Measurements from ENCODE around the gene GRIN3B.

The GRIN3B gene

DNA sequence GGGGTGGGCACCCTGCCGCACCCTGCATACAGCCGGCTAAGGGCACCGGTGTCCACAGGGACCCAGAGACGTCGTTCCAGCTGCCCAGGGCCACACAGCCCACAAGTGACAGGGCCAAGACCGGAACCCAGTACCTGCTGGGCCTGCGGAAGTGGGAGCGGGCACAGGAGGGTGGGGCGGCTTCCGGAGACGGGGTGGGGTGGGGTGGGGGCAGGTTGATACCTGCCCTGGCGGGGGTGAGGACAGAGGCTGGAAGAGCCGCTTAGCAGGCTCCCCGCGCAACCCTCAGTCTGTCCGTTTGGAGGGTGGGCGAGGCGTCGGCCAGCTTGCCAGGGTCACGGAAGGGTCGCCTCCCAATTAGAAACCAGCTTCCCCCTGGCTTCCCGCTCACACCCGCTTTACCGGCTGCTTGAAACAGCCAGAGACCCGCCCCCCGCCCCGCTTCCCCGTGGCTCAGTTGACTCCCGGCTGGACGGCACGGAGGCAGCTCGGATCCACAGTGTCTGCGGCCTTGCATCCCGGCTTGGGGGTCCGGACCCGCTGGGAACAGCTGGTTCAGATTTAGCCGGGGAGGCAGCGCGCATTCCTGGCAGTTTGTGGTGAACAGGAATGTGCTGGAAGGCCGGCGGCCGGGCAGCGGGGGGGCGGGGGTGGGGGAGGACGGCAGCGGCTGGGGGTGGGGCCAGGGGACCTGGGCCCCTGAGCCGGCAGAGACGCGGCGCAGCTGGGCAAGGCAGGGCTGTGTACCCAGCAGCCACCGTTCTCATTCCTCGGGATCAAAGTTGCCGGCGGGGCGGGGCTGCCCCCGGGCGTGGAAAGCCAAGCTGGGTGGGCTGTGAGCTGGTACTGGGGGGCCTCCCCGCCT lies 28.1 kb downstream of the GRIN3B start (continued):
- TF ChIP-seq, protein P1, sequence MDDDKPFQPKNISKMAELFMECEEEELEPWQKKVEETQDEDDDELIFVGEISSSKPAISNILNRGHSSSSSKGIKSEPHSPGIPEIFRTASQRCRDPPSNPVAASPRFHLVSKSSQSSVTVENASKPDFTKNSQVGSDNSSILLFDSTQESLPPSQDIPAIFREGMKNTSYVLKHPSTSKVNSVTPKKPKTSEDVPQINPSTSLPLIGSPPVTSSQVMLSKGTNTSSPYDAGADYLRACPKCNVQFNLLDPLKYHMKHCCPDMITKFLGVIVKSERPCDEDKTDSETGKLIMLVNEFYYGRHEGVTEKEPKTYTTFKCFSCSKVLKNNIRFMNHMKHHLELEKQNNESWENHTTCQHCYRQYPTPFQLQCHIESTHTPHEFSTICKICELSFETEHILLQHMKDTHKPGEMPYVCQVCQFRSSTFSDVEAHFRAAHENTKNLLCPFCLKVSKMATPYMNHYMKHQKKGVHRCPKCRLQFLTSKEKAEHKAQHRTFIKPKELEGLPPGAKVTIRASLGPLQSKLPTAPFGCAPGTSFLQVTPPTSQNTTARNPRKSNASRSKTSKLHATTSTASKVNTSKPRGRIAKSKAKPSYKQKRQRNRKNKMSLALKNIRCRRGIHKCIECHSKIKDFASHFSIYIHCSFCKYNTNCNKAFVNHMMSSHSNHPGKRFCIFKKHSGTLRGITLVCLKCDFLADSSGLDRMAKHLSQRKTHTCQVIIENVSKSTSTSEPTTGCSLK (tag by site-specific recombination; IDR thresholded peaks at IDR 0.05): no peak
- peak; percentile 5; the same call in 1 of the 2 replicates for TF ChIP-seq ZBTB8A (tag by site-specific recombination; IDR thresholded peaks at IDR 0.05)
- TF ChIP-seq ZBTB17 (tag by site-specific recombination; IDR thresholded peaks at IDR 0.05): no peak
- no peak for TF ChIP-seq ZBTB21 (tag by site-specific recombination; IDR thresholded peaks at IDR 0.05)
- TF ChIP-seq, protein P2, sequence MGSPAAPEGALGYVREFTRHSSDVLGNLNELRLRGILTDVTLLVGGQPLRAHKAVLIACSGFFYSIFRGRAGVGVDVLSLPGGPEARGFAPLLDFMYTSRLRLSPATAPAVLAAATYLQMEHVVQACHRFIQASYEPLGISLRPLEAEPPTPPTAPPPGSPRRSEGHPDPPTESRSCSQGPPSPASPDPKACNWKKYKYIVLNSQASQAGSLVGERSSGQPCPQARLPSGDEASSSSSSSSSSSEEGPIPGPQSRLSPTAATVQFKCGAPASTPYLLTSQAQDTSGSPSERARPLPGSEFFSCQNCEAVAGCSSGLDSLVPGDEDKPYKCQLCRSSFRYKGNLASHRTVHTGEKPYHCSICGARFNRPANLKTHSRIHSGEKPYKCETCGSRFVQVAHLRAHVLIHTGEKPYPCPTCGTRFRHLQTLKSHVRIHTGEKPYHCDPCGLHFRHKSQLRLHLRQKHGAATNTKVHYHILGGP (tag by site-specific recombination; IDR thresholded peaks at IDR 0.05): no peak
- no peak for TF ChIP-seq ZNF707 (tag by site-specific recombination; IDR thresholded peaks at IDR 0.05)
- no peak for TF ChIP-seq PRDM1 (tag by site-specific recombination; IDR thresholded peaks at IDR 0.05)

DNA sequence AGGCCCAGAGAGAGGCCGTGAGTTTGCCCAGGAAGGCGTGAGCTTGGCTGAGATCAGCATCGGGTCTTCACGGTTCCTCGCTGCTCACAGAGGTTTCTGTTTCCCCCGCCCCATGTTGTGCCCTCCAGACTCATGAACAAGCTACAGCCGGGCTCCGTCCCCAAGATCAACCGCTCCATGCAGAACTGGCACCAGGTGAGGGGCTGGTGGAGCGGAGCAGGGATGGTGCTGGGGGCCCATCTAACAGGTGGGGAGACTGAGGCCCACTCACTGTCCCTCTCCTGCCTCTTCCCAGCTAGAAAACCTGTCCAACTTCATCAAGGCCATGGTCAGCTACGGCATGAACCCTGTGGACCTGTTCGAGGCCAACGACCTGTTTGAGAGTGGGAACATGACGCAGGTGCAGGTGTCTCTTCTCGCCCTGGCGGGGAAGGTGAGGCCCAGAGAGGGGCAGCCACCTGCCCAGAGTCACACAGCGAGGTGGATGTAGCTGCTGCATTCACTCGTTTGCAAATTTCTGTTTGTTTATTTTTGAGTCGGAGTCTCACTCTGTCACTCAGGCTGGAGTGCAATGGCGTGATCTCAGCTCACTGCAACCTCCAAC lies 32.1 kb downstream of the GRIN3B start:
- no peak overlapping the region for H3K27ac ChIP-seq (ENCODE audit: extremely low read depth, low read depth, low read length)
- no peak overlapping the region for H3K4me3 ChIP-seq (ENCODE audit: low read depth, low read length)
- CTCF ChIA-PET: interaction anchor here (0.6 kb wide), 1 partner anchor 98 kb away, joined by 3 read pairs; no protein-coding TSS in a partner anchor
- POLR2A ChIA-PET: no interaction called here
- no peaks in the 10 kb centered on the region for H3K9me3 ChIP-seq (ENCODE audit: control insufficient read depth, insufficient read depth, low read depth, low read length)
- TF ChIP-seq SCRT2 (tag by site-specific recombination; IDR thresholded peaks at IDR 0.05) (0 out of 2 replicates have a peak, but pooled peaks have one; percentile 20), ZNF768 (tag by site-specific recombination; IDR thresholded peaks at IDR 0.05) (peak; percentile 77; the same call in 1 of the 2 replicates), ZNF707 (tag by site-specific recombination; IDR thresholded peaks at IDR 0.05) (no peak)
- 0 out of 2 replicates have a peak, but pooled peaks cover 2% of the 10 kb centered on the region for H3K4me1 ChIP-seq (ENCODE audit: control insufficient read depth, insufficient read depth, low read length)
- H3K36me3 ChIP-seq (ENCODE audit: control insufficient read depth in 2 of 2, insufficient read depth in 1 of 2, low read length in 2 of 2): peaks cover 0 to 13% of the 10 kb centered on the region in 2 experiments; a peak in 1 of 3 replicates

DNA sequence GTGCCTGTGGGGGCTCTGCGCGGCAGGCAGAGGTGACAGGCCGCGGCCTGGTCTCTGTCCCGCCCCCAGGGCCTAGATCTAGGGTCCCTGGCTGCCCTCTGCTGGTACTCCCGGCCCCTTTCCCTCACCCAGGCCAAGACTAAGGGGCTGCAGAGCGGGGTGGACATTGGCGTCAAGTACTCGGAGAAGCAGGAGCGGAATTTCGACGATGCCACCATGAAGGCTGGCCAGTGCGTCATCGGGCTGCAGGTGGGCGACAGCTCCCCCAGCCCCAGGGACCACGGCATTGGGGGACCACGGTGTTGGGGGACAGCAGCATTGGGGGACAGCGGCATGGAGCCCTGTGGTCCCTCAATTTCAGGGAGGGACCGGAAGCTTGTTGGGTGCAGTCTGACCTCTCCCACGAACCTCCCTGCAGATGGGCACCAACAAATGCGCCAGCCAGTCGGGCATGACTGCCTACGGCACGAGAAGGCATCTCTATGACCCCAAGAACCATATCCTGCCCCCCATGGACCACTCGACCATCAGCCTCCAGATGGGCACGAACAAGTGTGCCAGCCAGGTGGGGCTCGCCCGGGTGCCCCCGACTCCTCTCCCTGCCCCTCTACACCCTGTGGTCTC lies 35.9 kb downstream of the GRIN3B start:
- CTCF ChIA-PET: no interaction called here

More for the DNA sequence above, 35.9 kb downstream of the GRIN3B start:
- no peak overlapping the region for H3K27ac ChIP-seq (ENCODE audit: extremely low read depth, low read depth, low read length)
- POLR2A ChIA-PET: no interaction called here
- H3K4me3 ChIP-seq (ENCODE audit: low read depth, low read length): no peak overlapping the region
- no peaks in the 10 kb centered on the region for H3K4me1 ChIP-seq (ENCODE audit: control insufficient read depth, insufficient read depth, low read length)
- TF ChIP-seq, protein P3, sequence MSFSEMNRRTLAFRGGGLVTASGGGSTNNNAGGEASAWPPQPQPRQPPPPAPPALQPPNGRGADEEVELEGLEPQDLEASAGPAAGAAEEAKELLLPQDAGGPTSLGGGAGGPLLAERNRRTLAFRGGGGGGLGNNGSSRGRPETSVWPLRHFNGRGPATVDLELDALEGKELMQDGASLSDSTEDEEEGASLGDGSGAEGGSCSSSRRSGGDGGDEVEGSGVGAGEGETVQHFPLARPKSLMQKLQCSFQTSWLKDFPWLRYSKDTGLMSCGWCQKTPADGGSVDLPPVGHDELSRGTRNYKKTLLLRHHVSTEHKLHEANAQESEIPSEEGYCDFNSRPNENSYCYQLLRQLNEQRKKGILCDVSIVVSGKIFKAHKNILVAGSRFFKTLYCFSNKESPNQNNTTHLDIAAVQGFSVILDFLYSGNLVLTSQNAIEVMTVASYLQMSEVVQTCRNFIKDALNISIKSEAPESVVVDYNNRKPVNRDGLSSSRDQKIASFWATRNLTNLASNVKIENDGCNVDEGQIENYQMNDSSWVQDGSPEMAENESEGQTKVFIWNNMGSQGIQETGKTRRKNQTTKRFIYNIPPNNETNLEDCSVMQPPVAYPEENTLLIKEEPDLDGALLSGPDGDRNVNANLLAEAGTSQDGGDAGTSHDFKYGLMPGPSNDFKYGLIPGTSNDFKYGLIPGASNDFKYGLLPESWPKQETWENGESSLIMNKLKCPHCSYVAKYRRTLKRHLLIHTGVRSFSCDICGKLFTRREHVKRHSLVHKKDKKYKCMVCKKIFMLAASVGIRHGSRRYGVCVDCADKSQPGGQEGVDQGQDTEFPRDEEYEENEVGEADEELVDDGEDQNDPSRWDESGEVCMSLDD (tag by site-specific recombination; IDR thresholded peaks at IDR 0.05): peak; percentile 36; the same call in 1 of the 2 replicates
- TF ChIP-seq, protein P4, sequence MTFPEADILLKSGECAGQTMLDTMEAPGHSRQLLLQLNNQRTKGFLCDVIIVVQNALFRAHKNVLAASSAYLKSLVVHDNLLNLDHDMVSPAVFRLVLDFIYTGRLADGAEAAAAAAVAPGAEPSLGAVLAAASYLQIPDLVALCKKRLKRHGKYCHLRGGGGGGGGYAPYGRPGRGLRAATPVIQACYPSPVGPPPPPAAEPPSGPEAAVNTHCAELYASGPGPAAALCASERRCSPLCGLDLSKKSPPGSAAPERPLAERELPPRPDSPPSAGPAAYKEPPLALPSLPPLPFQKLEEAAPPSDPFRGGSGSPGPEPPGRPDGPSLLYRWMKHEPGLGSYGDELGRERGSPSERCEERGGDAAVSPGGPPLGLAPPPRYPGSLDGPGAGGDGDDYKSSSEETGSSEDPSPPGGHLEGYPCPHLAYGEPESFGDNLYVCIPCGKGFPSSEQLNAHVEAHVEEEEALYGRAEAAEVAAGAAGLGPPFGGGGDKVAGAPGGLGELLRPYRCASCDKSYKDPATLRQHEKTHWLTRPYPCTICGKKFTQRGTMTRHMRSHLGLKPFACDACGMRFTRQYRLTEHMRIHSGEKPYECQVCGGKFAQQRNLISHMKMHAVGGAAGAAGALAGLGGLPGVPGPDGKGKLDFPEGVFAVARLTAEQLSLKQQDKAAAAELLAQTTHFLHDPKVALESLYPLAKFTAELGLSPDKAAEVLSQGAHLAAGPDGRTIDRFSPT (tag by site-specific recombination; IDR thresholded peaks at IDR 0.05): peak; percentile 85
- TF ChIP-seq ZNF292 (tag by site-specific recombination; IDR thresholded peaks at IDR 0.05; ENCODE audit: borderline replicate concordance, low read depth): no peak
- TF ChIP-seq, protein P5, sequence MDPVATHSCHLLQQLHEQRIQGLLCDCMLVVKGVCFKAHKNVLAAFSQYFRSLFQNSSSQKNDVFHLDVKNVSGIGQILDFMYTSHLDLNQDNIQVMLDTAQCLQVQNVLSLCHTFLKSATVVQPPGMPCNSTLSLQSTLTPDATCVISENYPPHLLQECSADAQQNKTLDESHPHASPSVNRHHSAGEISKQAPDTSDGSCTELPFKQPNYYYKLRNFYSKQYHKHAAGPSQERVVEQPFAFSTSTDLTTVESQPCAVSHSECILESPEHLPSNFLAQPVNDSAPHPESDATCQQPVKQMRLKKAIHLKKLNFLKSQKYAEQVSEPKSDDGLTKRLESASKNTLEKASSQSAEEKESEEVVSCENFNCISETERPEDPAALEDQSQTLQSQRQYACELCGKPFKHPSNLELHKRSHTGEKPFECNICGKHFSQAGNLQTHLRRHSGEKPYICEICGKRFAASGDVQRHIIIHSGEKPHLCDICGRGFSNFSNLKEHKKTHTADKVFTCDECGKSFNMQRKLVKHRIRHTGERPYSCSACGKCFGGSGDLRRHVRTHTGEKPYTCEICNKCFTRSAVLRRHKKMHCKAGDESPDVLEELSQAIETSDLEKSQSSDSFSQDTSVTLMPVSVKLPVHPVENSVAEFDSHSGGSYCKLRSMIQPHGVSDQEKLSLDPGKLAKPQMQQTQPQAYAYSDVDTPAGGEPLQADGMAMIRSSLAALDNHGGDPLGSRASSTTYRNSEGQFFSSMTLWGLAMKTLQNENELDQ (tag by site-specific recombination; IDR thresholded peaks at IDR 0.05; ENCODE audit: low read depth): no peak
- peaks cover 0 to 13% of the 10 kb centered on the region in 2 experiments; a peak in 1 of 3 replicates for H3K36me3 ChIP-seq (ENCODE audit: control insufficient read depth in 2 of 2, insufficient read depth in 1 of 2, low read length in 2 of 2)
- H3K9me3 ChIP-seq (ENCODE audit: control insufficient read depth, insufficient read depth, low read depth, low read length): no peaks in the 10 kb centered on the region
